HFFc6 (cell line): Measurements from ENCODE around the gene CTDP1. TPM values are rescaled to one million over a fixed set of nuclear protein-coding genes. Genes with fewer than 3 reads are reported as not detected.

Experiments used
- DNase-seq: peaks from one replicate; pipeline ENCODE4 v3.0.0-alpha.2; 2018
- H3K27ac Mint-ChIP-seq: 2 replicates; pipeline ENCODE4 v1.8.0; 2020; ENCODE audit warnings: mild to moderate bottlenecking, mixed read lengths
- H3K27me3 Mint-ChIP-seq: 2 replicates; pipeline ENCODE4 v1.8.0; 2021; ENCODE audit warnings: mild to moderate bottlenecking, moderate library complexity, mixed read lengths; ENCODE audit not compliant: insufficient read depth
- H3K36me3 Mint-ChIP-seq: 2 replicates; pipeline ENCODE4 v1.8.0; 2021; ENCODE audit warnings: low read depth, mixed read lengths
- H3K4me1 Mint-ChIP-seq: 2 replicates; pipeline ENCODE4 v1.8.0; 2020; ENCODE audit warnings: low read depth, mixed read lengths
- H3K4me3 Mint-ChIP-seq: 2 replicates; pipeline ENCODE4 v1.8.0; 2020; ENCODE audit warnings: mild to moderate bottlenecking, moderate library complexity, mixed read lengths
- H3K9me3 Mint-ChIP-seq: 2 replicates; pipeline ENCODE4 v1.8.0; 2020; ENCODE audit warnings: mild to moderate bottlenecking, mixed read lengths
- total RNA-seq, 6 experiments: library from RNA; stranded (reverse); fragmentation: NEBNext Ultra II Directional; extraction: Animal tissue kit (Norgen Biotek cat#: 25700); gene quantifications; 2 replicates in 1 of 6; 3 replicates in 5 of 6; pipeline ENCODE4 v1.2.3, GENCODE V29; 2021
- TF ChIP-seq, protein P1 (sequence below): fragments of 200-600 bp; sonication (generic); IDR thresholded peaks from 2 replicates; pipeline ENCODE4 v1.5.0; 2021; ENCODE audit warnings: antibody characterized with exemption, mild to moderate bottlenecking

CTDP1 gene
- total RNA-seq, 6 experiments from 2014 or later: 15.6 to 18.2 (median 16.6) TPM

GRCh38 chr18:79695856-79696850 is 16.6 kb downstream of the CTDP1 start:
- peaks cover 33% of the 10 kb centered on the region for H3K36me3 Mint-ChIP-seq
- H3K4me1 Mint-ChIP-seq: peaks cover 8% of the 10 kb centered on the region
- no peak overlapping the region for H3K27ac Mint-ChIP-seq
- TF ChIP-seq, protein P1, sequence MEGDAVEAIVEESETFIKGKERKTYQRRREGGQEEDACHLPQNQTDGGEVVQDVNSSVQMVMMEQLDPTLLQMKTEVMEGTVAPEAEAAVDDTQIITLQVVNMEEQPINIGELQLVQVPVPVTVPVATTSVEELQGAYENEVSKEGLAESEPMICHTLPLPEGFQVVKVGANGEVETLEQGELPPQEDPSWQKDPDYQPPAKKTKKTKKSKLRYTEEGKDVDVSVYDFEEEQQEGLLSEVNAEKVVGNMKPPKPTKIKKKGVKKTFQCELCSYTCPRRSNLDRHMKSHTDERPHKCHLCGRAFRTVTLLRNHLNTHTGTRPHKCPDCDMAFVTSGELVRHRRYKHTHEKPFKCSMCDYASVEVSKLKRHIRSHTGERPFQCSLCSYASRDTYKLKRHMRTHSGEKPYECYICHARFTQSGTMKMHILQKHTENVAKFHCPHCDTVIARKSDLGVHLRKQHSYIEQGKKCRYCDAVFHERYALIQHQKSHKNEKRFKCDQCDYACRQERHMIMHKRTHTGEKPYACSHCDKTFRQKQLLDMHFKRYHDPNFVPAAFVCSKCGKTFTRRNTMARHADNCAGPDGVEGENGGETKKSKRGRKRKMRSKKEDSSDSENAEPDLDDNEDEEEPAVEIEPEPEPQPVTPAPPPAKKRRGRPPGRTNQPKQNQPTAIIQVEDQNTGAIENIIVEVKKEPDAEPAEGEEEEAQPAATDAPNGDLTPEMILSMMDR: no peak
- H3K4me3 Mint-ChIP-seq: no peak overlapping the region
- DNase-seq: no peak
- no peaks in the 10 kb centered on the region for H3K9me3 Mint-ChIP-seq
- peaks cover 4% of the 10 kb centered on the region for H3K27me3 Mint-ChIP-seq

DNA sequence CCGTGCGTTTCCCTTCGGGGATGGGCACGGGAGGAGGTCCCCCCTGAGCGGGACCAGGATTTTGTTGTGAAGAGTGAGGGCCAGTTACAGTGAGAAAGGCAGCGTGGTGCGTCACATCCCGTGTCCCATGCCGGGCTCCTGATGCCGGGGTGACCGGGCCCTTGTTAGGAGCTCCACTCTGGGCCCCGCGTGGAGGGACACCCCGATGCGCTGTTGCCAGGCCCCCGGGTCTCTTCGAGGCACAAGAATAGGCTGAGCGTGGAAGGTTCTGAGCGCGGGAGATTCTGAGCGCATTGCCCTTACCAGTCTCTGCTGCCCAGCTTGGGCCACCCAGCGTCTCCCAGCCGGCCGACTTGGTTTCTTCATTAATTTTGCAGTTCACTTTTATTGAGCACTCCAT is 17.6 kb downstream of the CTDP1 start:
- Mint-ChIP-seq H3K36me3 (peaks cover 39% of the 10 kb centered on the region), H3K4me3 (no peak overlapping the region), H3K9me3 (no peaks in the 10 kb centered on the region), H3K27ac (no peak overlapping the region), H3K4me1 (peaks cover 8% of the 10 kb centered on the region), H3K27me3 (peaks cover 4% of the 10 kb centered on the region)
- TF ChIP-seq, protein P1: no peak
- no peak for DNase-seq

- no peaks in the 10 kb centered on the region for H3K9me3 Mint-ChIP-seq
- H3K27ac Mint-ChIP-seq: no peak overlapping the region
- H3K4me1 Mint-ChIP-seq: peaks cover 8% of the 10 kb centered on the region
- H3K27me3 Mint-ChIP-seq: no peaks in the 10 kb centered on the region; the same call in 1 of the 2 replicates
- H3K4me3 Mint-ChIP-seq: no peak overlapping the region
- TF ChIP-seq, protein P1: no peak
- no peak for DNase-seq
- peaks cover 39% of the 10 kb centered on the region for H3K36me3 Mint-ChIP-seq
These were observed 18.4 kb downstream of the CTDP1 start for GRCh38 chr18:79697976-79698375.

- TF ChIP-seq, protein P1: no peak
- Mint-ChIP-seq H3K4me1 (peaks cover 8% of the 10 kb centered on the region), H3K9me3 (no peaks in the 10 kb centered on the region), H3K27me3 (no peaks in the 10 kb centered on the region), H3K4me3 (no peak overlapping the region), H3K27ac (no peak overlapping the region), H3K36me3 (peaks cover 45% of the 10 kb centered on the region)
- peak; percentile 42 for DNase-seq
These were observed 19.2 kb downstream of the CTDP1 start for GRCh38 chr18:79698668-79699335.

DNA sequence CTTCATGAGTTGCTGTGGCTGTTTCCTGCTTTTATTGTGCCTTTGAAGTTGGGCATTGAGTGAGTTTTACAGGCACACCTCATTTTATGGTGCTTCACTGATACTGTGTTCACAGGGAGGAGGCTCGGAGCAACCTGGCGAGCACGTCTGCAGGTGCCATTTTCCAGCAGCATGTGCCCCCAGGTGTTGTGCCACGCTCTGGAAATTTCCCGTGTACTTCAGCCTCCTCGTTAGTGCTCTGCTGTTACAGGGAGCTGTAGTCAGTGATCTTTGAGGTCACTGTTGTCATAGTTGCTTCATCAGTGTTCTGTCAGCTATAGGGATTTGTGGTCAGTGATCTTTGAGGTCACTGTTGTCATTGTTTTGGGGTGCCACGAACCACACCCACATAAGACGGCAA is 20.1 kb downstream of the CTDP1 start:
- no peaks in the 10 kb centered on the region for H3K9me3 Mint-ChIP-seq
- TF ChIP-seq, protein P1: no peak
- H3K4me3 Mint-ChIP-seq: no peak overlapping the region
- no peak for DNase-seq
- no peak overlapping the region for H3K27ac Mint-ChIP-seq
- no peaks in the 10 kb centered on the region for H3K27me3 Mint-ChIP-seq
- peaks cover 8% of the 10 kb centered on the region for H3K4me1 Mint-ChIP-seq
- peaks cover 52% of the 10 kb centered on the region for H3K36me3 Mint-ChIP-seq
